ENCODE data around the gene MTG1.

The MTG1 gene

GRCh38 chr10:133388973-133389818 lies 4.8 kb upstream of the MTG1 start:
- TF ChIP-seq TARDBP (IDR thresholded peaks at IDR 0.05) = no peak
- TF ChIP-seq PKNOX1 (IDR thresholded peaks at IDR 0.05) = no peak
- TF ChIP-seq NFRKB (IDR thresholded peaks at IDR 0.05) = no peak
- TF ChIP-seq FOXK2 (IDR thresholded peaks at IDR 0.05) = no peak
- no peak for TF ChIP-seq SUZ12 (IDR thresholded peaks at IDR 0.05)
- DNase-seq (ENCODE audit: extremely low spot score) = no peak
- ChIA-PET POLR2A (interaction anchor here (1.4 kb wide), 1 partner anchor 31 kb away, joined by 3 read pairs; the partner anchor contains the start of gene FUOM), CTCF (no interaction called here)

GRCh38 chr10:133390597-133391248 lies 3.2 kb upstream of the MTG1 start:
- CTCF ChIA-PET = no interaction called here
- TF ChIP-seq L3MBTL2 (conservative IDR thresholded peaks at IDR 0.05) (no peak), NFRKB (IDR thresholded peaks at IDR 0.05) (no peak), ELF4 (IDR thresholded peaks at IDR 0.05) (no peak), FOXA1 (IDR thresholded peaks at IDR 0.05) (no peak), SUZ12 (IDR thresholded peaks at IDR 0.05) (no peak), LEF1 (IDR thresholded peaks at IDR 0.05; ENCODE audit: borderline replicate concordance) (no peak), TARDBP (IDR thresholded peaks at IDR 0.05) (no peak), SP1 (IDR thresholded peaks at IDR 0.05) (no peak), FOXK2 (IDR thresholded peaks at IDR 0.05) (no peak), ARNT (IDR thresholded peaks at IDR 0.05) (no peak), FOXM1 (IDR thresholded peaks at IDR 0.05; ENCODE audit: borderline replicate concordance) (no peak), ZNF384 (IDR thresholded peaks at IDR 0.05) (no peak), PKNOX1 (IDR thresholded peaks at IDR 0.05) (no peak)

GRCh38 chr10:133391249-133391635 lies 2.7 kb upstream of the MTG1 start:
- POLR2A ChIA-PET = no interaction called here
- CTCF ChIA-PET = no interaction called here
- no peak for TF ChIP-seq FOXA1 (IDR thresholded peaks at IDR 0.05)
- no peak for TF ChIP-seq HDGF (IDR thresholded peaks at IDR 0.05; ENCODE audit: borderline replicate concordance)
- TF ChIP-seq FOXM1 (IDR thresholded peaks at IDR 0.05; ENCODE audit: borderline replicate concordance) = no peak
- no peak for TF ChIP-seq ARNT (IDR thresholded peaks at IDR 0.05)
- no peak for TF ChIP-seq TARDBP (IDR thresholded peaks at IDR 0.05)
- TF ChIP-seq NFRKB (IDR thresholded peaks at IDR 0.05) = no peak
- no peak for TF ChIP-seq BHLHE40 (IDR thresholded peaks at IDR 0.05; ENCODE audit: borderline replicate concordance)
- no peak for TF ChIP-seq FOXK2 (IDR thresholded peaks at IDR 0.05)
- TF ChIP-seq LEF1 (IDR thresholded peaks at IDR 0.05; ENCODE audit: borderline replicate concordance) = no peak
- TF ChIP-seq L3MBTL2 (conservative IDR thresholded peaks at IDR 0.05) = no peak
- TF ChIP-seq ZNF384 (IDR thresholded peaks at IDR 0.05) = no peak
- TF ChIP-seq CTBP1 (IDR thresholded peaks at IDR 0.05; ENCODE audit: borderline replicate concordance) = no peak
- no peak for TF ChIP-seq SP1 (IDR thresholded peaks at IDR 0.05)
- no peak for TF ChIP-seq PKNOX1 (IDR thresholded peaks at IDR 0.05)
- no peak for TF ChIP-seq SUZ12 (IDR thresholded peaks at IDR 0.05)
- no peak for TF ChIP-seq ELF4 (IDR thresholded peaks at IDR 0.05)
- no peak for DNase-seq (ENCODE audit: extremely low spot score)

More at GRCh38 chr10:133390597-133391248, 3.2 kb upstream of the MTG1 start:
- DNase-seq (ENCODE audit: extremely low spot score) = no peak
- POLR2A ChIA-PET = no interaction called here

GRCh38 chr10:133391761-133392518 lies 2.0 kb upstream of the MTG1 start:
- ChIA-PET POLR2A (interaction anchor here (0.7 kb wide), 1 partner anchor 13 kb away, joined by 3 read pairs; the partner anchor contains the start of gene PAOX), CTCF (no interaction called here)
- DNase-seq (ENCODE audit: extremely low spot score) = no peak
- TF ChIP-seq BHLHE40 (IDR thresholded peaks at IDR 0.05; ENCODE audit: borderline replicate concordance) (no peak), SUZ12 (IDR thresholded peaks at IDR 0.05) (no peak), PKNOX1 (IDR thresholded peaks at IDR 0.05) (no peak), L3MBTL2 (conservative IDR thresholded peaks at IDR 0.05) (no peak), TARDBP (IDR thresholded peaks at IDR 0.05) (no peak), ZNF384 (IDR thresholded peaks at IDR 0.05) (no peak), SP1 (IDR thresholded peaks at IDR 0.05) (no peak)

- DNase-seq (ENCODE audit: extremely low spot score) = no peak
- POLR2A ChIA-PET = interaction anchor here (1.0 to 1.8 kb wide), 3 partner anchors 9 to 64 kb away, joined by 3 to 8 read pairs (median 4); partner anchors contain the start of gene PAOX
- CTCF ChIA-PET = no interaction called here
- TF ChIP-seq FOXM1 (IDR thresholded peaks at IDR 0.05; ENCODE audit: borderline replicate concordance) (no peak), ARNT (IDR thresholded peaks at IDR 0.05) (no peak), CTBP1 (IDR thresholded peaks at IDR 0.05; ENCODE audit: borderline replicate concordance) (no peak), FOXK2 (IDR thresholded peaks at IDR 0.05) (no peak), SUZ12 (IDR thresholded peaks at IDR 0.05) (no peak), FOXA1 (IDR thresholded peaks at IDR 0.05) (no peak), SP1 (IDR thresholded peaks at IDR 0.05) (no peak), ELF4 (IDR thresholded peaks at IDR 0.05) (no peak)
Observed at GRCh38 chr10:133393401-133394063, 425 bp upstream of the MTG1 start.

Measured in HEK293T (cell line).